ENCODE data around the gene DLGAP3.

DNA sequence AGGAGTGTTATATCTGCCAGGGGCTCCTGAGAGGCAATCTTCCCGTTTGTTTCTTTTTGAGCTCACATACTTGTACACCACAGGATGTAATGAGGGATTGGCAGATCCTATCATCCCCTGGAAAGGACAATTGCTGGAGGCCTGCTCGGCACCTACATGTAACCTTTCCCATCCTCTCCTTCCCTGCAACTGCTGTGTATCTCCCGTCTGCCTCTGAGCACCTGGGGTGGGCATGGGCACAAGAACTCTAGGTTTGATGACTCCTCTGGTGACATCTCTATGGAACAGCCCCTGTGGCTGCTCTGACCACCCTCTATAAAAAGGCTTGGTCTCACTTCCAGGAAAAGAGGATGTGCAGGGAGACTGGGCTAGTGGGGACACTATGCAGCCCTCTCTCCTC is 44.9 kb downstream of the DLGAP3 start:
- TF ChIP-seq POLR2AphosphoS5 (IDR thresholded peaks at IDR 0.05; ENCODE audit: low read depth, low read length) (no peak), POLR2A (IDR thresholded peaks at IDR 0.05; ENCODE audit: low read depth, low read length) (no peak), TAF1 (IDR thresholded peaks at IDR 0.05; ENCODE audit: low read depth, low read length) (no peak)
